SK-N-SH (cell line): Measurements from ENCODE around the gene DLG2. TPM values are rescaled to one million over a fixed set of nuclear protein-coding genes. Genes with fewer than 3 reads are reported as not detected.
A peak's percentile ranks its signal among the peaks of the same experiment; 100 is the strongest.

Experiments
- CTCF ChIA-PET: fragments of 300-600, 350-600 bp; formaldehyde crosslinking; extraction: SDS; loops from one replicate; lab custom pipeline; 2021; lab: Yijun Ruan, JAX
- POLR2A ChIA-PET: fragments of 350-600 bp; sonication (Branson Sonifier 250); formaldehyde crosslinking; extraction: SDS; loops from one replicate; lab custom pipeline; 2020; ENCODE audit warnings: antibody characterized with exemption, inconsistent platforms; lab: Yijun Ruan, JAX
- DNase-seq: peaks from one replicate; pipeline ENCODE4 v3.0.0; 2012
- H2AFZ ChIP-seq: fragments of 200-600 bp; sonication (generic); 2 replicates; pipeline ENCODE4 v1.8.1; 2016; ENCODE audit warnings: antibody characterized with exemption, mild to moderate bottlenecking, low read depth
- H3F3A ChIP-seq: fragments of 200-600 bp; sonication (generic); replicated peaks from 2 replicates; pipeline ENCODE3; 2016; ENCODE audit warnings: antibody characterized with exemption, mild to moderate bottlenecking; ENCODE audit not compliant: insufficient read depth
- H3K27ac ChIP-seq, 2 experiments: fragments of 200-500 bp in 1 of 2; fragments of 200-600 bp in 1 of 2; sonication (Bioruptor generic) in 1 of 2; sonication (generic), shearing (Covaris generic) in 1 of 2; 2 replicates each; pipeline versions ENCODE4 v1.5.1 to v1.6.1; 2014 to 2016; ENCODE audit warnings: low read depth in 2 of 2, inconsistent platforms in 1 of 2, low read length in 1 of 2, mild to moderate bottlenecking in 1 of 2, mixed read lengths in 1 of 2
- H3K27me3 ChIP-seq: fragments of 200-600 bp; sonication (generic), shearing (Covaris generic); 2 replicates; pipeline ENCODE4 v1.6.1; 2016; ENCODE audit warnings: mixed run types; ENCODE audit not compliant: insufficient read depth
- H3K36me3 ChIP-seq, 2 experiments: fragments of 200-500 bp in 1 of 2; fragments of 200-600 bp in 1 of 2; sonication (Bioruptor generic) in 1 of 2; sonication (generic) in 1 of 2; replicated peaks in 1 of 2; 2 replicates each; pipeline versions ENCODE3 to v1.5.1; 2014 to 2016; ENCODE audit warnings: low read length in 1 of 2, mild to moderate bottlenecking in 1 of 2; ENCODE audit not compliant: insufficient read depth in 2 of 2, control insufficient read depth in 1 of 2
- H3K4me1 ChIP-seq, 2 experiments: fragments of 200-500 bp in 1 of 2; fragments of 200-600 bp in 1 of 2; sonication (Bioruptor generic) in 1 of 2; sonication (generic), shearing (Covaris generic) in 1 of 2; 2 replicates each; pipeline versions ENCODE4 v1.5.1 to v1.6.1; 2014 to 2016; ENCODE audit warnings: low read depth in 1 of 2, low read length in 1 of 2, mixed run types in 1 of 2; ENCODE audit not compliant: insufficient read depth in 2 of 2, control insufficient read depth in 1 of 2
- H3K4me2 ChIP-seq: fragments of 200-600 bp; sonication (generic), shearing (Covaris generic); 2 replicates; pipeline ENCODE4 v1.6.1; 2017; ENCODE audit warnings: mixed run types
- H3K4me3 ChIP-seq, 2 experiments: fragments of 200-500 bp in 1 of 2; fragments of 200-600 bp in 1 of 2; sonication (Bioruptor generic) in 1 of 2; sonication (generic), shearing (Covaris generic) in 1 of 2; 2 replicates each; pipeline versions ENCODE4 v1.5.1 to v1.8.1; 2014 to 2016; ENCODE audit warnings: low read depth in 2 of 2, inconsistent platforms in 1 of 2, low read length in 1 of 2, mild to moderate bottlenecking in 1 of 2, mixed read lengths in 1 of 2, moderate library complexity in 1 of 2
- H3K79me2 ChIP-seq: fragments of 200-600 bp; sonication (generic); 2 replicates; pipeline ENCODE4 v1.8.1; 2017; ENCODE audit warnings: mild to moderate bottlenecking; ENCODE audit not compliant: insufficient read depth
- H3K9ac ChIP-seq: fragments of 200-600 bp; sonication (generic); 2 replicates; pipeline ENCODE4 v1.6.1; 2017; ENCODE audit warnings: mixed run types
- H3K9me2 ChIP-seq: fragments of 200-600 bp; sonication (generic); 2 replicates; pipeline ENCODE4 v1.6.1; 2017; ENCODE audit warnings: mixed run types
- H3K9me3 ChIP-seq: fragments of 200-600 bp; sonication (generic); 2 replicates; pipeline ENCODE4 v1.6.1; 2017; ENCODE audit warnings: mixed run types, mild to moderate bottlenecking, moderate library complexity
- H4K20me1 ChIP-seq: fragments of 200-600 bp; sonication (generic); 2 replicates; pipeline ENCODE4 v1.6.1; 2017; ENCODE audit warnings: mild to moderate bottlenecking, mixed run types; ENCODE audit not compliant: insufficient read depth
- CTCF ChIP-seq: fragments of 200-600 bp; sonication (generic); IDR thresholded peaks from 2 replicates; pipeline ENCODE4 v1.6.1; 2017; ENCODE audit warnings: antibody characterized with exemption, mild to moderate bottlenecking, moderate library complexity
- ELF1 ChIP-seq: IDR thresholded peaks from 2 replicates; pipeline ENCODE4 v1.4.0; 2012
- EP300 ChIP-seq, 2 experiments: IDR thresholded peaks; 2 replicates each; pipeline versions ENCODE4 v1.4.0 to v1.6.1; 2012; ENCODE audit warnings: borderline replicate concordance in 1 of 2, low read depth in 1 of 2, low read length in 1 of 2
- FOXJ3 ChIP-seq: sonication (generic); formaldehyde crosslinking; IDR thresholded peaks from 2 replicates; pipeline ENCODE4 v1.5.1; 2020; ENCODE audit warnings: mild to moderate bottlenecking, missing genetic modification reagents
- FOXM1 ChIP-seq: IDR thresholded peaks from 2 replicates; pipeline ENCODE4 v1.4.0; 2012; ENCODE audit warnings: low read depth, mild to moderate bottlenecking
- GABPA ChIP-seq: IDR thresholded peaks from 2 replicates; pipeline ENCODE4 v1.4.0; 2012; ENCODE audit warnings: low read depth, mild to moderate bottlenecking
- GATA2 ChIP-seq: sonication (generic); formaldehyde crosslinking; IDR thresholded peaks from 2 replicates; pipeline ENCODE4 v1.5.0; 2020; ENCODE audit warnings: mild to moderate bottlenecking, missing genetic modification reagents
- JUND ChIP-seq: IDR thresholded peaks from 2 replicates; pipeline ENCODE4 v1.4.0; 2012
- MEF2A ChIP-seq: IDR thresholded peaks from 2 replicates; pipeline ENCODE4 v1.4.0; 2012; ENCODE audit warnings: low read depth, borderline replicate concordance
- MXI1 ChIP-seq: IDR thresholded peaks from 2 replicates; pipeline ENCODE4 v1.6.1; 2012; ENCODE audit warnings: mild to moderate bottlenecking, low read depth, low read length, improper control_type of control experiment
- NRF1 ChIP-seq: IDR thresholded peaks from 2 replicates; pipeline ENCODE4 v1.6.1; 2012; ENCODE audit warnings: low read depth, mild to moderate bottlenecking, low read length
- POLR2AphosphoS5 ChIP-seq: IDR thresholded peaks from 2 replicates; pipeline ENCODE4 v1.6.1; 2012; ENCODE audit warnings: low read depth, low read length
- RAD21 ChIP-seq: IDR thresholded peaks from 2 replicates; pipeline ENCODE4 v1.6.1; 2012; ENCODE audit warnings: mild to moderate bottlenecking, low read length
- RCOR1 ChIP-seq: fragments of 150-350 bp; IDR thresholded peaks from 2 replicates; pipeline ENCODE4 v1.6.1; 2017; ENCODE audit warnings: antibody characterized with exemption, low read length
- RFX5 ChIP-seq: IDR thresholded peaks from 2 replicates; pipeline ENCODE4 v1.6.1; 2012; ENCODE audit warnings: mild to moderate bottlenecking, improper control_type of control experiment, low read length
- SIN3A ChIP-seq: IDR thresholded peaks from 2 replicates; pipeline ENCODE4 v1.6.1; 2012; ENCODE audit warnings: low read depth, mild to moderate bottlenecking, low read length, moderate library complexity, borderline replicate concordance
- SMC3 ChIP-seq: IDR thresholded peaks from 2 replicates; pipeline ENCODE4 v1.6.1; 2012; ENCODE audit warnings: low read depth, low read length, improper control_type of control experiment
- TAF1 ChIP-seq: IDR thresholded peaks from 2 replicates; pipeline ENCODE4 v1.6.1; 2012; ENCODE audit warnings: low read depth, mild to moderate bottlenecking, low read length, moderate library complexity, borderline replicate concordance
- TCF12 ChIP-seq: IDR thresholded peaks from 2 replicates; pipeline ENCODE4 v1.4.0; 2012
- TEAD4 ChIP-seq: IDR thresholded peaks from 2 replicates; pipeline ENCODE4 v1.4.0; 2012; ENCODE audit warnings: mild to moderate bottlenecking, borderline replicate concordance; ENCODE audit not compliant: insufficient read depth
- USF1 ChIP-seq: IDR thresholded peaks from 2 replicates; pipeline ENCODE4 v1.4.0; 2012; ENCODE audit warnings: low read depth, borderline replicate concordance
- YY1 ChIP-seq: IDR thresholded peaks from 2 replicates; pipeline ENCODE4 v1.4.0; 2012; ENCODE audit warnings: low read depth, mild to moderate bottlenecking
- WGBS: methylation state at CpG from one replicate; pipeline ENCODE4 v1.1.6; 2017; ENCODE audit warnings: low lambda C conversion rate; 5-methylcytosine and 5-hydroxymethylcytosine counted together
- polyA plus RNA-seq, 3 experiments: library from polyadenylated mRNA; depleted of rRNA; stranded (reverse); fragments of >200 nt; gene quantifications; 2 replicates each; pipeline ENCODE4 v1.2.3, GENCODE V29; 2012
- TF ChIP-seq, protein P1 (sequence below): fragments of 150-350 bp; IDR thresholded peaks from 2 replicates; pipeline ENCODE4 v1.6.1; 2016; ENCODE audit warnings: mild to moderate bottlenecking, low read depth, low read length

Gene DLG2
- polyA plus RNA-seq, 1 of the 3 experiments (the other 2 are of a cell fraction) = 0.21 TPM

GRCh38 chr11:83831929-83832328, 1795.2 kb downstream of the DLG2 start:
- CTCF ChIA-PET = interaction anchor here (0.9 to 3.5 kb wide), 3 partner anchors 11 to 733 kb away, joined by 3 to 22 read pairs (median 5); no protein-coding TSS in a partner anchor
- no peak for DNase-seq
- Histone ChIP-seq H3K27me3 (no peaks in the 10 kb centered on the region), H3K36me3 (no peaks in the 10 kb centered on the region), H3K4me3 (no peak overlapping the region), H3F3A (peaks cover 22% of the 10 kb centered on the region), H4K20me1 (no peaks in the 10 kb centered on the region), H3K9me2 (no peaks in the 10 kb centered on the region), H3K9ac (no peak overlapping the region), H2AFZ (no peak overlapping the region), H3K79me2 (no peaks in the 10 kb centered on the region), H3K9me3 (no peaks in the 10 kb centered on the region), H3K27ac (no peak overlapping the region), H3K4me1 (peaks cover 2 to 8% of the 10 kb centered on the region in 2 experiments; a peak in 2 of 4 replicates), H3K4me2 (no peak overlapping the region)
- POLR2A ChIA-PET = no interaction called here
- TF ChIP-seq EP300 (IDR thresholded peaks at IDR 0.05; ENCODE audit: borderline replicate concordance in 1 of 2, low read depth in 1 of 2, low read length in 1 of 2) (no peak), SMC3 (no peak), FOXM1 (no peak), YY1 (no peak), USF1 (no peak), RAD21 (no peak), TAF1 (no peak), FOXJ3 (CRISPR knock-in tag) (no peak), RFX5 (no peak)

GRCh38 chr11:83827940-83828554, 1799.1 kb downstream of the DLG2 start:
- no peaks in the 10 kb centered on the region for H3K36me3 ChIP-seq
- H3K27me3 ChIP-seq = no peaks in the 10 kb centered on the region
- WGBS = 54% methylated on average over 3 of the region's 5 CpGs
- no peaks in the 10 kb centered on the region for H3K9me2 ChIP-seq
- no peak for TF ChIP-seq NRF1
- no peak for TF ChIP-seq RFX5
- no peak for TF ChIP-seq TEAD4
- no peak for TF ChIP-seq JUND
- TF ChIP-seq SIN3A = no peak
- TF ChIP-seq ELF1 = no peak
- peak; percentile 37; the same call in 1 of the 2 replicates for TF ChIP-seq SMC3
- TF ChIP-seq MEF2A = no peak
- no peak for TF ChIP-seq POLR2AphosphoS5
- peak; percentile 78 for TF ChIP-seq RAD21
- no peak for TF ChIP-seq MXI1
- no peak for TF ChIP-seq TCF12
- no peak for TF ChIP-seq GABPA
- TF ChIP-seq RCOR1 = no peak
- no peak for TF ChIP-seq GATA2 (CRISPR knock-in tag)
- TF ChIP-seq, protein P1, sequence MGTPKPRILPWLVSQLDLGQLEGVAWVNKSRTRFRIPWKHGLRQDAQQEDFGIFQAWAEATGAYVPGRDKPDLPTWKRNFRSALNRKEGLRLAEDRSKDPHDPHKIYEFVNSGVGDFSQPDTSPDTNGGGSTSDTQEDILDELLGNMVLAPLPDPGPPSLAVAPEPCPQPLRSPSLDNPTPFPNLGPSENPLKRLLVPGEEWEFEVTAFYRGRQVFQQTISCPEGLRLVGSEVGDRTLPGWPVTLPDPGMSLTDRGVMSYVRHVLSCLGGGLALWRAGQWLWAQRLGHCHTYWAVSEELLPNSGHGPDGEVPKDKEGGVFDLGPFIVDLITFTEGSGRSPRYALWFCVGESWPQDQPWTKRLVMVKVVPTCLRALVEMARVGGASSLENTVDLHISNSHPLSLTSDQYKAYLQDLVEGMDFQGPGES = no peak
- TF ChIP-seq CTCF = peak; percentile 77
- H3F3A ChIP-seq = peaks cover 23% of the 10 kb centered on the region
- no peaks in the 10 kb centered on the region for H4K20me1 ChIP-seq
- peak overlapping the region; percentile 19; the same call in 1 of the 2 replicates for H3K9ac ChIP-seq
- POLR2A ChIA-PET = interaction anchor here (0.6 kb wide), 1 partner anchor 78 kb away, joined by 3 read pairs; no protein-coding TSS in a partner anchor
- peak overlapping the region in 1 of 2 experiments; percentile 75; a peak in 2 of 4 replicates for H3K27ac ChIP-seq
- H3K79me2 ChIP-seq = no peaks in the 10 kb centered on the region
- peak; percentile 30 for DNase-seq
- peak overlapping the region in 1 of 2 experiments; percentile 33; a peak in 1 of 4 replicates for H3K4me3 ChIP-seq
- H2AFZ ChIP-seq = peak overlapping the region; percentile 88
- CTCF ChIA-PET = interaction anchor here (0.5 to 3.2 kb wide), 49 partner anchors 8 to 1141 kb away, joined by 3 to 41 read pairs (median 4); no protein-coding TSS in a partner anchor
- no peaks in the 10 kb centered on the region for H3K9me3 ChIP-seq
- peak overlapping the region; percentile 60 for H3K4me2 ChIP-seq
- H3K4me1 ChIP-seq = peaks cover 0 to 32% of the 10 kb centered on the region in 2 experiments; a peak in 1 of 4 replicates
